ENCODE measurements around the gene PSMC4.
"Not testable (repeated sequence)": the region's sequence is repeated elsewhere in the genome, so short reads cannot be mapped to it uniquely, and the experiment has no call there.

PSMC4 gene

DNA sequence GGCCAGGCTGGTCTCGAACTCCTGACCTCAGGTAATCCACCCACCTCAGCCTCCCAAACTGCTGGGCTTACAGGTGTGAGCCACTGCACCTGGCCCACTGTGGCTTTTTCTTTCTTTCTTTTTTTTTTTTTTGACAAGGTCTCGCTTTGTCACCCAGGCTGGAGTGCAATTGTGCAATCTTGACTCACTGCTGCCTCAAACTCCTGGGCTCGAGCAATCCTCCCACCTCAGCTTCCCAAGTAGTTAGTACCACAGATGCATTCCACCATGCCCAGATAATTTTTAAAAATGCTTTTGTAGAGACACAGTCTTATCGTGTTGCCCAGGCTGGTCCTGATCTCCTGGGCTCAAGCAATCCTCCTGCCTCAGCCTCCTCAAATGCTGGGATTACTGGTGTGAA, 24.4 kb upstream of the PSMC4 start:
- peak; percentile 55 to 65 (median 64) for DNase-seq

DNA sequence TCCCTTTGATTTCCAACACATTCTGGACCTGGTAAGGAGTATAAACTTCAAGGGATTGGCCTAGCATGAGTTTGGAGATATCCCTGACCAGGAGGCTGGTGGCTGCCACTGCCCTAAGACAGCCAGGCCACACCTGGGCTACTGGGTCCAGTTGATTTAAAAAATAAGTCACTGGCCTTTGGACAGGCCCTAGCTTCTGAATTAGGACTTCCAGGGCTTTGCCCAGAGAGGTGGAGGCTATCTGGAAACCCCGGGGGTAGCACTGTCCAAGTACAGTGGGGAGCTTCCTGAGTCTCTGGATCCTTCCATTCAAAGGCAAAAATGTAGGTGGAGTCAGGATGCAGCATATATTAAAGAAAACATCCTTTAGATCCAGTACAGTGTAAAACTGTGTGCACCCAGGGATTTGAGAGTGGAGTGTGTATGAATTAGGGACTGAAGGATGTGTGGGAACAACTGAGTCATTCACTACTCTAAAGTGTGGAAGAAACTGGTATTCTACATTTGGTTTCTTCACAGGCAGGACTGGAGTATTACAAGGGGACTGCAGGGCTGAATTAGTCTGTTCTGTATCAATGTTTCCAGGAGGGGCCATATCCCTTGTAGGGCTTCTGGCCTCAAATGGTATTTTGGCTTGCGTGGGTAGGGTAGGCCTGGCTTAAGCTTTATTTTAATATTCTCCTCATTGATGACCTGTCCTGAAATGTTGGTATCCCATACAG, 21.8 kb upstream of the PSMC4 start:
- no peak for DNase-seq

GRCh38 chr19:39951065-39951650, 19.8 kb upstream of the PSMC4 start:
- no peak for DNase-seq

DNA sequence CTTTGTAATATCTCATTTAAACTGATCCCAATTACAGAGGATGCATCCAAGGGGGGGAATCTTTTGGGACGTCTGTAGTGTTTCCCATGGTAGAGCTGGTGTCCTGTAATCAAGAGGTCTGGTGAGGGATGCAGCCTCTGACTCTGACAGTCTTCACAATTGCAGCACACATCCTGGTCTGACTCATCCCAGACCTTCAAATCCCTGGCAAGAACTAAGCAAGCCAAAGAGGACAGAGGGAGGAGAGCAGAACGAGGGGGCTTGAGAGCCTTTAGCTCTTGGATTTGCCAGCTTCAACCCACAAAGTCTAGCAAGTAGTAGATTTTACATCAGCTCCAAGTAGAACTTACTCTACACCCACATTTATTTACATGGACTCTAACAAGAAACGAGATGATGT, 19.3 kb upstream of the PSMC4 start:
- peak; percentile 60 to 68 (median 65) for DNase-seq

- no peak for DNase-seq
Measured at GRCh38 chr19:39953915-39954314, 17.1 kb upstream of the PSMC4 start.

DNA sequence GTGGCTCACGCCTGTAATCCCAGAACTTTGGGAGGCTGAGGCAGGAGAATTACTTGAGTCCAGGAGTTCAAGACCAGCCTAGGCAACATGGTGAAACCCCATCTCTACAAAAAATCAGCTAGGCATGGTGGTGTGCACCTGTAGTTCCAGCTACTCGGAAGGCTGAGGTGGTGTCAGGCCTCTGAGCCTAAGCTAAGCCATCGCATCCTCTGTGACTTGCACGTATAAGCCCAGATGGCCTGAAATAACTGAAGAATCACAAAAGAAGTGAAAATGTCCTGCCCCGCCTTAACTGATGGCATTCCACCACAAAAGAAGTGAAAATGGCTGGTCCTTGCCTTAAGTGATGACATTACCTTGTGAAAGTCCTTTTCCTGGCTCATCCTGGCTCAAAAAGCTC, 13.1 kb upstream of the PSMC4 start:
- DNase-seq = not testable (repeated sequence)

DNA sequence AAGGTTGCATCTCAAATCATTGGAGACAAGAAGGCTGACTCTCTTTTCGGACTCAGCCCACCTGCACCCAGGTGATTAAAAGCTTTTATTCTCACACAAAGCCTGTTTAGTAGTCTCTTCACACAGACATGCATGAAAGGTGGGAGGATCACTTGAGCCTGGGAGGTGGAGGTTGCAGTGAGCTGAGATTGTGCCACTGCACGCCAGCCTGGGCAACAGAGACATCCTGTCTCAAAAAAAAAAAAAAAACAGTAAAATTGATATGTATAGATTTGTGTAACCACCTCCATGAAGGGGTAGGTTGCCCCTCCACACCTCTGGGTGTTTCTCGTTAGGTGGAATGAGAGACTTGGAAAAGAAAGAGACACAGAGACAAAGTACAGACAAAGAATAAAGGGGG, 12.0 kb upstream of the PSMC4 start:
- not testable (repeated sequence) for DNase-seq

DNA sequence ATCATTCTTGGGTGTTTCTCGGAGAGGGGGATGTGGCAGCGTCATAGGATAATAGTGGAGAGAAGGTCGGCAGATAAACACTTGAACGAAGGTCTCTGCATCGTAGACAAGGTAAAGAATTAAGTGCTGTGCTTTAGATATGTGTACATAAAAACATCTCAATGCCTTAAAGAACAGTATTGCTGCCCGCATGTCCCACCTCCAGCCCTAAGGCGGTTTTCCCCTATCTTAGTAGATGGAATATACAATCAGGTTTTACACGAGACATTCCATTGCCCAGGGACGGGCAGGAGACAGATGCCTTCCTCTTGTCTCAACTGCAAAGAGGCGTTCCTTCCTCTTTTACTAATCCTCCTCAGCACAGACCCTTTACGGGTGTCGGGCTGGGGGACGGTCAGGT, 11.6 kb upstream of the PSMC4 start:
- not testable (repeated sequence) for DNase-seq

DNA sequence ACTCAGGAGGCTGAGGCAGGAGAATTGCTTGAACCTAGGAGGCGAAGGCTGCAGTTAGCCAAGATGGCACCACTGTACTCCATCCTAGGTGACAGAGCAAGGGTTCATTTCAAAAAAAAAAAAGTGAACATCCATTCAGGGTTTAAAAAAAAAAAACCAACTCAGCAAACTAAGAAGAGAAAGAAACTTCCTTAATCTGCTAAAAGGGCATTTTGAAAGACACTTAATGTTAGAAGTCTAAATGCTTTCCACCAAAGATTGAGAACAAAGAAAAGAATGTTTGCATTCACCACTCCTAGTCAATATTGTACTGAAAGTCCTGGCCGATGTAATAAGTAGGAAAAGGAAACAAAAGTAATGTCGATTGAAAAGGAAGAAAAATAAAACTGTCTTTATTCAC, 7.1 kb upstream of the PSMC4 start:
- no peak for DNase-seq

- no peak for DNase-seq
Measured at GRCh38 chr19:39966617-39967016, 4.3 kb upstream of the PSMC4 start.

DNA sequence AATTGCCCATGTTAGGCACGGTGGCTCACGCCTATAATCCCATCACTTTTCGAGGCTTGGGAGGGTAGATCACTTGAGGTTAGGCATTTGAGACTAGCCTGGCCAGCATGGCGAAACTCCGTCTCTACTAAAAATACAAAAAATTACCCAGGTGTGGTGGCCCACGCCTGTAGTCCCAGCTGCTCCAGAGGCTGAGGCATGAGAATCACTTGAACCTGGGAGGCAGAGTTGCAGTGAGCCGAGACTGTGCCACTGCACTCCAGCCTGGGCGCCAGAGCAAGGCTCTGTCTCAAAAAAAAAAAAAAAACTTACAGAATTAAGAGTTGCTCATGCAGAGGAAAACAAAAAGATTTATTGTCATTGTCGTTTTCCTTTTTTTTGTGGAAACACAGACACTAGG, 3.4 kb upstream of the PSMC4 start:
- DNase-seq = no peak

- no peak for DNase-seq
Measured at GRCh38 chr19:39968789-39969188, 2.2 kb upstream of the PSMC4 start.

DNA sequence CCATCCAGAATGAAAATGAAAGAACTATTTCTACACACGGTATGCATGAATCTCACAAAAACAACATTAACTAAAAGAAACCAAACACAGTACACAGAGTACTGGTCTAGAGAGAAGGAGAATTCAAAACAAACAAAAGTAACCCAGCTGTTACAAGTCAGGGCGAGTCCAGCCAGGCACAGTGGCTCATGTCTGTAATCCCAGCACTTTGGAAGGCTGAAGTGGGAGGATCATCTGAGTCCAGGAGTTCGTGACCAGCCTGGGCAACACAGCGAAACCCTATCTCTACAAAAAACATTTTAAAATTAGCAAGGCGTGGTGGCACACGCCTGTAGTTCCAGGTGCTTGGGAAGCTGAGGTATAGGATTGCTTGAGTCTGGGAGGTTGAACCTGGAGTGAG, 1.7 kb upstream of the PSMC4 start:
- DNase-seq = no peak

DNA sequence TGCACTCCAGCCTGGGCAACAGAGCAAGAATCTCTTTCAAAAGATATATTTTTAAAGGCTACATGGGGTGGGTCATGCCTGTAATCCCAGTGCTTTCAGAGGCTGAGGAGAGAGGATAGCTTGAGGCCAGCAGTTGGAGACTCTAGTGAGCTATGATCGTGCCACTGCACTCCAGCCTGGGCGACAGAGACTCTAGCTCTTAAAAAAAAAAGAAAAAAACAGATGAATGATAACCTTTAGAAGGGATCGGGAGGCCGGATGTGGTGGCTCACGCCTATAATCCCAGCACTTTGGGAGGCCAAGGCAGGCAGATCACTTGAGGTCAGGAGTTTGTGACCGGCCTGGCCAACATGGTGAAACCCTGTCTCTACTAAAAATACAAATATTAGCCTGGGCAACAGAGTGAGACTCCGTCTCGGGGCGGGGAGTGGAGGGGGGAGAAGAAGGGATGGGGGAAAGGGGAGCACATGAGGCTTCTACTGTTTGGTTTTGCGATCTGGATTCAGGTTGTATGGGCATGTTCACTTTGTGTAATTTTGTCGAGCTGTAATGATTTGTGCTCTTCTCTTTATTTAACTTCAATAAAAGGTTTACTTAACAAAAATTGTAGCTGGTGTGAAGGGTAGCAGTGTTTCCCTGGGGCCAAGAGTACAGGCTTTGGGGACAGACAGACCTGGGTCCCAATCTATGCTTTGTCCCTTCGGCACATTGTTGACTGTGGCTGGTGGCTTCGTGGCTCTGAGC, 1.1 kb upstream of the PSMC4 start:
- DNase-seq = no peak

- no peak for DNase-seq
Measured at GRCh38 chr19:39970425-39970674, 615 bp upstream of the PSMC4 start.

DNA sequence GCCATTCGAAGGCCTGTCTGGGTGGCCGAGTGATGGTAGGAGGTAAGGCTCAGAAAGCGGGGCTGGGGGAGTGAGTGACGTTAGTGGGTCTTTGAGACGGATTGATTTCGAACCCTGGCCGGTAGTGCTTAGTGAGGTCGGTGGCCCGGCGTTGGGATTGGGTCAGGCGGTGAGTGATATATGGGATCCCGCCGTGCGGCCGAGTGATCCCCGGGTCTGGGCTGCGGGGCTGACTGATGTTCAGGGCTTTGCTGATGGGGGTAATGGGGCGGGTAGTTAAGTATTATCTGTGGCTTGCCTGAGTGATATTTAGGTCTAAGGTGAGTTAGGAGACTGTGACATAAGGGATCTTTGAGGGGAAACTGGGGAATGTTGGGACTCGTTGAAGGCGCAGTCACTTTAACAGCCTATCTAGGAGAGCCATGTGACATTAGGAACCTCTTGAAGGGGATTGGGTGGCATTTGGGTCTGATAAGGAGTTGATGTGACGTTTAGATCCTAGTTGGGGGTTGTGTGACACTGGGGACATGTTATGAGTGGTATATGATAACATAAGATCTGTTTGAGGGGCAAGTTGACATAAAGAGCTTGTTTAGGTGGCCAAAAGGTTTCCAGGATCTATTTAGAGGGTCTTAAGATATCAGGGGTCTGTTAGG, 543 bp downstream of the PSMC4 start:
- DNase-seq = peak in 1 of 3 donors; percentile 29

GRCh38 chr19:39974377-39975155, 3.6 kb downstream of the PSMC4 start:
- no peak for DNase-seq

DNA sequence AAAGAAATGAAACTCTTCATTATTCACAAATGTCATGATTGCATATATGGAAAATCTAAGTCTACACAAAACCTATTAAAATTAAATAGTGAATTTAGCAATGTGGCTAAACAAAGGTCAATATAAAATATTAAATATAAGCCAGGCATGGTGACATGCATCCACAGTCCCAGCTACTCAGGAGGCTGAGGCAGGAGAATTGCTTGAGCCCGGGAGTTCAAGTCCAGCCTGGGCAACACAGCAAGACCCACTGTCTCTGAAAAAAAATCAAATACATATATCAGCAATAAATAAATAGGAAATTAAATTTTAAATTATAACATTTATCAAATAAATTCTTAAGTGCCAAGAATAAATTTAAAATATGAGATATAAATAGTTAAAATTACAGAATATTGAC, 11.9 kb downstream of the PSMC4 start:
- DNase-seq = no peak

- no peak for DNase-seq
Measured at GRCh38 chr19:39983695-39984300, 12.8 kb downstream of the PSMC4 start.

GRCh38 chr19:39986643-39987042, 15.7 kb downstream of the PSMC4 start:
- DNase-seq = no peak

- DNase-seq = no peak
Measured at GRCh38 chr19:39987167-39987566, 16.2 kb downstream of the PSMC4 start.

GRCh38 chr19:39987596-39987995, 16.6 kb downstream of the PSMC4 start:
- DNase-seq = no peak

- DNase-seq = no peak
Measured at GRCh38 chr19:39993605-39994004, 22.6 kb downstream of the PSMC4 start.
